Measurements from ENCODE around the gene ANKRD45. TPM values are rescaled to one million over a fixed set of nuclear protein-coding genes. Genes with fewer than 3 reads are reported as not detected.

Gene ANKRD45
- total and polyA plus RNA-seq, 2 of the 8 experiments (the other 6 are each of a cell fraction or from before 2014, with no cell fraction given) = 0.41 to 2.8 TPM

Other genes with a start within 250 kb of the ANKRD45 start
- gene PRDX6, start 192.5 kb downstream of the ANKRD45 start, total RNA-seq (2021; fragmentation: NEBNext Ultra II Directional; extraction: Animal tissue kit (Norgen Biotek cat#: 25700)) = 657 and 677 TPM in 2 replicates
- gene PRDX6, start 192.5 kb downstream of the ANKRD45 start, polyA plus RNA-seq (2011; rRNA removed) = 219 and 348 TPM in 2 replicates
- gene SLC9C2, start 66.8 kb downstream of the ANKRD45 start, total RNA-seq (2021; fragmentation: NEBNext Ultra II Directional; extraction: Animal tissue kit (Norgen Biotek cat#: 25700)) = not detected in 2 replicates
- not detected in 2 replicates for gene SLC9C2, start 66.8 kb downstream of the ANKRD45 start, polyA plus RNA-seq (2011; rRNA removed)
- not detected in 2 replicates for gene TEX50, start 34.5 kb downstream of the ANKRD45 start, total RNA-seq (2021; fragmentation: NEBNext Ultra II Directional; extraction: Animal tissue kit (Norgen Biotek cat#: 25700))
- gene TEX50, start 34.5 kb downstream of the ANKRD45 start, polyA plus RNA-seq (2011; rRNA removed) = not detected in 2 replicates
- 12.3 and 12.8 TPM in 2 replicates for gene KLHL20, start 45.1 kb upstream of the ANKRD45 start, total RNA-seq (2021; fragmentation: NEBNext Ultra II Directional; extraction: Animal tissue kit (Norgen Biotek cat#: 25700))
- gene KLHL20, start 45.1 kb upstream of the ANKRD45 start, polyA plus RNA-seq (2011; rRNA removed) = 4.4 and 4.9 TPM in 2 replicates
- gene DARS2, start 154.8 kb upstream of the ANKRD45 start, total RNA-seq (2021; fragmentation: NEBNext Ultra II Directional; extraction: Animal tissue kit (Norgen Biotek cat#: 25700)) = 35.2 and 35.7 TPM in 2 replicates
- gene DARS2, start 154.8 kb upstream of the ANKRD45 start, polyA plus RNA-seq (2011; rRNA removed) = 15.8 and 21.0 TPM in 2 replicates
- gene CENPL, start 155.0 kb upstream of the ANKRD45 start, total RNA-seq (2021; fragmentation: NEBNext Ultra II Directional; extraction: Animal tissue kit (Norgen Biotek cat#: 25700)) = 16.0 and 16.3 TPM in 2 replicates
- gene CENPL, start 155.0 kb upstream of the ANKRD45 start, polyA plus RNA-seq (2011; rRNA removed) = 4.5 and 6.6 TPM in 2 replicates
- 763 and 799 TPM in 2 replicates for gene GAS5, start 198.1 kb upstream of the ANKRD45 start, total RNA-seq (2021; fragmentation: NEBNext Ultra II Directional; extraction: Animal tissue kit (Norgen Biotek cat#: 25700))
- gene GAS5, start 198.1 kb upstream of the ANKRD45 start, polyA plus RNA-seq (2011; rRNA removed) = 716 and 1,238 TPM in 2 replicates
- gene ZBTB37, start 198.5 kb upstream of the ANKRD45 start, total RNA-seq (2021; fragmentation: NEBNext Ultra II Directional; extraction: Animal tissue kit (Norgen Biotek cat#: 25700)) = 11.3 and 12.5 TPM in 2 replicates
- gene ZBTB37, start 198.5 kb upstream of the ANKRD45 start, polyA plus RNA-seq (2011; rRNA removed) = 1.6 and 1.7 TPM in 2 replicates
- not detected in 2 replicates for gene SERPINC1, start 247.5 kb upstream of the ANKRD45 start, total RNA-seq (2021; fragmentation: NEBNext Ultra II Directional; extraction: Animal tissue kit (Norgen Biotek cat#: 25700))
- 0.08 TPM in 1 of 2 replicates, not detected in the other for gene SERPINC1, start 247.5 kb upstream of the ANKRD45 start, polyA plus RNA-seq (2011; rRNA removed)